Activated T-helper 2 cell treated with anti-CD3 and anti-CD28 coated beads, Interferon-gamma antibody, Interleukin-2, Interleukin-4, amounts not matched to agents 10 μg/mL and 5 μg/mL and 100 μg/mL, durations not matched to agents 14 hours and 24 hours and 36 hours (primary cell): ENCODE measurements around the gene SSX2IP. TPM values are rescaled to one million over a fixed set of nuclear protein-coding genes. Genes with fewer than 3 reads are reported as not detected.
A peak's percentile ranks its signal among the peaks of the same experiment; 100 is the strongest.
"Not testable (repeated sequence)": the region's sequence is repeated elsewhere in the genome, so short reads cannot be mapped to it uniquely, and the experiment has no call there.

Experiments
- DNase-seq: peaks from one replicate; pipeline ENCODE4 v3.0.0; 2021; ENCODE audit warnings: low spot score
- H3K27ac Mint-ChIP-seq: one replicate; pipeline ENCODE4 v1.8.0; 2021; ENCODE audit warnings: mixed read lengths
- H3K27me3 Mint-ChIP-seq: one replicate; pipeline ENCODE4 v1.8.0; 2021; ENCODE audit warnings: low read depth, mixed read lengths
- H3K36me3 Mint-ChIP-seq: one replicate; pipeline ENCODE4 v1.8.0; 2021; ENCODE audit warnings: low read depth, mixed read lengths
- H3K4me1 Mint-ChIP-seq: one replicate; pipeline ENCODE4 v1.8.0; 2021; ENCODE audit warnings: low read depth, mixed read lengths
- H3K4me3 Mint-ChIP-seq: one replicate; pipeline ENCODE4 v1.8.0; 2021; ENCODE audit warnings: low read depth, mild to moderate bottlenecking, moderate library complexity, mixed read lengths
- H3K9me3 Mint-ChIP-seq: one replicate; pipeline ENCODE4 v1.8.0; 2021; ENCODE audit warnings: mixed read lengths
- intact Hi-C: fragments of 100-400 bp; cut with micrococcal nuclease; formaldehyde crosslinking; loops from one replicate; pipeline ENCODE4 v1.15.1; 2023
- total RNA-seq: library from RNA; stranded (reverse); gene quantifications from 2 replicates; pipeline ENCODE4 v1.2.3, GENCODE V29; 2022

Gene SSX2IP, protein sequence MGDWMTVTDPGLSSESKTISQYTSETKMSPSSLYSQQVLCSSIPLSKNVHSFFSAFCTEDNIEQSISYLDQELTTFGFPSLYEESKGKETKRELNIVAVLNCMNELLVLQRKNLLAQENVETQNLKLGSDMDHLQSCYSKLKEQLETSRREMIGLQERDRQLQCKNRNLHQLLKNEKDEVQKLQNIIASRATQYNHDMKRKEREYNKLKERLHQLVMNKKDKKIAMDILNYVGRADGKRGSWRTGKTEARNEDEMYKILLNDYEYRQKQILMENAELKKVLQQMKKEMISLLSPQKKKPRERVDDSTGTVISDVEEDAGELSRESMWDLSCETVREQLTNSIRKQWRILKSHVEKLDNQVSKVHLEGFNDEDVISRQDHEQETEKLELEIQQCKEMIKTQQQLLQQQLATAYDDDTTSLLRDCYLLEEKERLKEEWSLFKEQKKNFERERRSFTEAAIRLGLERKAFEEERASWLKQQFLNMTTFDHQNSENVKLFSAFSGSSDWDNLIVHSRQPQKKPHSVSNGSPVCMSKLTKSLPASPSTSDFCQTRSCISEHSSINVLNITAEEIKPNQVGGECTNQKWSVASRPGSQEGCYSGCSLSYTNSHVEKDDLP
- 12.1 and 13.0 TPM in 2 replicates for total RNA-seq

DNA sequence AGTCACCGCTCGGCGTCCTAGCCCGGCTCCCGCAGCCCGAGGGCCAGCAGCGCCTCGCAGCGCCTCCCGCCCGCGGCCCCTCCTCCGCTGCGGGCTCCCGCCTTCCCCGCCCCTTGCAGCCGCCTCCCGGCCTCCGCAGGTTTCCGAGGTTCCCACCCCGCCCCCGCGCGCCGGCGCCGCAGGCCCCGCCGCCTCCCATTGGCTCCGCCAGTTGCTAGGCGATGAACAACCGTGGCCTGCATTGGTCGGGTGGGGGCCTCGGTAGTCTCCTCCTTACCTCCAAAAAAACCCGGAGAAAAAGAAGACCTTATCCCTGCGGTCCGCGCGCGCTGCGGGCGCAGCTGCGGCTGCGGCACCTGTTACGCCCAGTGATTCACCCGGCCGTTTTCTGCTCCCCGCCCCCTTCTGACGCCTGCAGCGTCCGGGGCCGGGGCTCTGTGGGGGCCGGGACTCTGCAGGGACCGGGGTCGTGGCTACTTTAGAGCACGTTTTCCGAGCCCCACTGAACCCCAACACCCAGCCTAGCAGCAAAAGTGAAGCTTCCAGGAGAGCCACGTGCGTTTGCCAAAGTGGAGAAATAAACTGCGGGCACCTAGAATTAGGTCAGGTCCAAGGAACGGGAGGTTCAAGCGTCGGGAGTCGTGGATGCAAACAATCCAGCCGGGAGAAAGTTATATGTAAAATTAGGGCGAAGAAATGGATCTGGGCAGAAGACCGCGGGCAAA, at the start of gene SSX2IP:
SSX2IP (minus strand) TSS at position 65 of the 725 bp plus-strand sequence. CDS start 19,242 bp downstream, outside the sequence.
- Mint-ChIP-seq H3K4me3 (peak within 1 kb of the TSS; percentile 94), H3K36me3 (peaks cover 3% of the 10 kb centered on the region), H3K27ac (peak within 1 kb of the TSS; percentile 94), H3K9me3 (no peaks in the 10 kb centered on the region), H3K27me3 (no peaks in the 10 kb centered on the region), H3K4me1 (peaks cover 46% of the 10 kb centered on the region)
- intact Hi-C loops: loop anchor here (1.0 to 10.0 kb wide), 4 partner anchors 52 to 584 kb away; partner anchors contain the start of genes BCL10 and CTBS
- DNase-seq: peak; percentile 98

DNA sequence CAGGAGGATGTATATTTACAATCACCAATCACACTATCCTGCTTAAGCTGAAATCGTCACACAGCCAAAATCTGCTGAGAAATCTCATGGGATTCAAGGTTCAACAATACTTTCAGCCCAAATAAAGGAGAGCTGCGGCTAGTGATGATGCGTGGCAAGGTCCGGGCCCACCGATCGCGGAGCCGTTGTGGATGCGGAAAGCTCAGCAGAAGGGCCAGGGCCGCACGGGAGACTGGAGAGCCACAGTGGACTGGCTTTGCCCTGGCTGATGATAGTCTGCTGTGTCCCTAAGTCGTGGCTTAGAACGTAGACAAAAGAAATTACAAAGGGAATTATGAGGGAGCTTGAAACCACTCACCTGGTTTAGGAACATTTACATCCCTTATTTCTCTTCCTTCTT, 48.0 kb upstream of the SSX2IP start:
- Mint-ChIP-seq H3K27me3 (peaks cover 10% of the 10 kb centered on the region), H3K27ac (no peak overlapping the region), H3K4me1 (peaks cover 9% of the 10 kb centered on the region), H3K9me3 (peaks cover 5% of the 10 kb centered on the region), H3K36me3 (no peaks in the 10 kb centered on the region), H3K4me3 (no peak overlapping the region)
- DNase-seq: no peak
- intact Hi-C loops: no loop called here

DNA sequence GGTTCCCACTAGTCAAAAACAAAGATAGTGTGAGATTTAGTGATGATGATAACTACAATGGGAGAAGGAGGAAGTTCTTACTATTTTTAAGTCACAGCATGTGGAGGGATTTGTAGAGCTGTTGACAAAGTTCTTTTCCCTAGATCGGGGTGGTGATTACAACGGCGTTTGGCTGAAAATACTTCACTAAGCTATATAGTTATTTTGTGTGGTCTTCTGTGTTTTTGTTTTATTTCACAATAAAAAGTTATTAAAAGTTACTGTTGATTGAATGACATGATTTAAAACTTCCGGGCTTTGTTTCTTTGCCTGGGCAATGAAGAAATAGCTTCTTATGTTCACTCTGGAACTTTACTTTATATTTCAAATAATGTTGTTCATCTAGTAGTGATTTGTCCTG, 47.3 kb upstream of the SSX2IP start:
- H3K4me1 Mint-ChIP-seq: peaks cover 5% of the 10 kb centered on the region

DNA sequence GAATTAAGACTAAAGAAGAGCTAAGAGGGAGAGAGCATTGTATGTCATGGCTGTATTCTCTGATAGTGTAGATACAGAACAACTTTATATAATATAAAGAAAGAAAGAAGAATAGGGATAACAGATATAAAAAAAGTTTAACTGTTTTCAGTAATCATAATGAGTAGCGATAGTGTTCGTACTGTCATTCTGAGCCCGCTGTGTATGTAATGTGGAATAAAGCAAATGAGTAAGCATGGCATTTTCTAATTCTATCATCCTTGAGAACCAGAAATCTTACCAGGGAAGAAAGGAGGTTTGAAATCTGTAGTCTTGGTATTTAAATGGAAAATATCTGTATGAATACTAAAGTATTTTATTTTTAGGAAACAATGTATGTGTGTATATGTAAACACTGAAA, 46.7 kb upstream of the SSX2IP start:
- Mint-ChIP-seq H3K36me3 (no peaks in the 10 kb centered on the region), H3K4me1 (no peaks in the 10 kb centered on the region), H3K27me3 (peaks cover 13% of the 10 kb centered on the region), H3K4me3 (no peak overlapping the region), H3K27ac (no peak overlapping the region), H3K9me3 (peaks cover 8% of the 10 kb centered on the region)
- no peak for DNase-seq
- intact Hi-C loops: no loop called here

More for the DNA sequence above, 47.3 kb upstream of the SSX2IP start:
- H3K36me3 Mint-ChIP-seq: no peaks in the 10 kb centered on the region
- H3K27ac Mint-ChIP-seq: no peak overlapping the region
- H3K27me3 Mint-ChIP-seq: peaks cover 10% of the 10 kb centered on the region
- DNase-seq: no peak
- intact Hi-C loops: no loop called here
- peaks cover 5% of the 10 kb centered on the region for H3K9me3 Mint-ChIP-seq
- no peak overlapping the region for H3K4me3 Mint-ChIP-seq

DNA sequence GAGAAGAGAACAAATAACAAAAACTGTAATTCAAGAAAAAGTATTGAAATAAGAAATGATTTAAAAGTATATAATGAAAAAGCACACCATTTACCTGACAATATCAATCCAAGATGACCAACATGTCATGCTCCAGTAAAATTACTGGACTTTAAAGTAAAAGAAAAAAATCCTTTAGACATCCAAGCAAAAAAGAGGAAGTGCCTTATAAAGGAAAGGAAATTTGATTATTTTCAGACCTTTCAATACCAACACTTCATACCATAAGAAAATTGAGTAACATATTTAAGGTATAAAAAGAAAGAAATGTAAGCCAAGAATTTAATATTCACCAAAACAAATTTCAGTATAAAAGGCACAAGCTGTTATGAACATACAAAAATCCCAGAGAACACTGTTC, 46.2 kb upstream of the SSX2IP start:
- intact Hi-C loops: no loop called here
- Mint-ChIP-seq H3K36me3 (no peaks in the 10 kb centered on the region), H3K4me1 (no peaks in the 10 kb centered on the region), H3K27me3 (peaks cover 16% of the 10 kb centered on the region), H3K9me3 (peaks cover 6% of the 10 kb centered on the region), H3K4me3 (no peak overlapping the region), H3K27ac (no peak overlapping the region)
- DNase-seq: no peak

DNA sequence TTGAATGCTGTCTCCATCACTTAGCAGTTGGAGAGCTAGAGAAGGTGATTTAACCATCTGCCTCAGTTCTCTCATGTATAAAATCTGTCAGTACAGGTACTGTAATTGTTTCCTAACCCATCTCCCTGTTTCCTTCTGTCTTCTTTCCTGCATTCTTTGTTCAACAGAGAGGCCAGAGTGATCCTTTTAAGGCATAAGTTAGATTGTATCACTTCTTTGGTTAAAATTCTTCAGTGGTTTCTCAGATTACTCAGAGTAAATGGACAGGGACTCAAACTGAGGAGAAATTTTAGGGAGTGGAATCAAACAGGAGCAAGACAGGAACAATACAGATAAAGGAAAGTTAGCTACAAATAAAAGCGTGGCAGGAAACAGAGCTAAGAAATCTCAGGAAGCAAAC, 45.2 kb upstream of the SSX2IP start:
- intact Hi-C loops: no loop called here
- Mint-ChIP-seq H3K4me1 (no peaks in the 10 kb centered on the region), H3K27ac (no peak overlapping the region), H3K27me3 (peaks cover 25% of the 10 kb centered on the region), H3K36me3 (no peaks in the 10 kb centered on the region), H3K9me3 (peaks cover 8% of the 10 kb centered on the region), H3K4me3 (no peak overlapping the region)
- no peak for DNase-seq

DNA sequence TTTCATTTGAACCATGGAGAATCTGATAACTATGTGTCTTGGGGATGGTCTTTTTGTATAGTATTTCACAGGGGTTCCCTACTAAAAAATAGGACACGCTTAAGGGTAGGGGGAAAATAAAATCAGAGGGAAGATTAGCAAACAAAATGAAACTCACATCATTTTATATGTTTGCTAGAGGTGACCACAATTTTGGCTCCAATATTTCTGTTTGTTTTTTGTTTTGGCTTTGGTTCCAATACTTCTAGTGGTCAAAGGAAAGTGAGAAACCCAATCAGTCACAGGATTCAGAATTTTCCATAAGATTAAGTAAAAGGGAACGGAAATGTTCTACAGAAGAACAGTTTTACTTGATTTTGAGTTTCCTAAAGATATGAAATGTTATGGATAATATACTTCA, 42.3 kb upstream of the SSX2IP start:
- Mint-ChIP-seq H3K4me1 (no peaks in the 10 kb centered on the region), H3K9me3 (peaks cover 8% of the 10 kb centered on the region), H3K27ac (no peak overlapping the region), H3K4me3 (no peak overlapping the region), H3K27me3 (peaks cover 45% of the 10 kb centered on the region), H3K36me3 (no peaks in the 10 kb centered on the region)
- intact Hi-C loops: no loop called here
- DNase-seq: no peak

DNA sequence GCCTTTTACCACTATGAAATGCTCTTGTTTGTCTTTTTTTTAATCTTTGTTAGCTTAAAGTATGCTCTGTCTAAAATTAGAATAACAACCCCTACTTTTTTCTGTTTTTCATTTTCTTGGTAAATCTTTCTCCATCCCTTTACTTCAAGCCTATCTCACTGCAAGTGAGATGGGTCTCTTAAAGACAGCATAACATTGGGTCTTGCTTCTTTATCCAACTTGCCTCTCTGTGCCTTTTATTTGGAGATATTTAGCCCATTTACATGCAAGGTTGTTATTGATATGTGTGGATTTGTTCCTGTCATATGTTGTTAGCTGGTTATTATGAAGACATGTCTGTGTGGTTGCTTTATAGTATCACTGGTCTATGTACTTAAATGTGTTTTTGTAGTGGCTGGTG, 41.3 kb upstream of the SSX2IP start:
- no peak overlapping the region for H3K27ac Mint-ChIP-seq
- no peaks in the 10 kb centered on the region for H3K4me1 Mint-ChIP-seq
- no peak overlapping the region for H3K4me3 Mint-ChIP-seq
- no peaks in the 10 kb centered on the region for H3K36me3 Mint-ChIP-seq
- H3K9me3 Mint-ChIP-seq: peaks cover 8% of the 10 kb centered on the region
- peaks cover 43% of the 10 kb centered on the region for H3K27me3 Mint-ChIP-seq
- intact Hi-C loops: no loop called here
- DNase-seq: no peak

DNA sequence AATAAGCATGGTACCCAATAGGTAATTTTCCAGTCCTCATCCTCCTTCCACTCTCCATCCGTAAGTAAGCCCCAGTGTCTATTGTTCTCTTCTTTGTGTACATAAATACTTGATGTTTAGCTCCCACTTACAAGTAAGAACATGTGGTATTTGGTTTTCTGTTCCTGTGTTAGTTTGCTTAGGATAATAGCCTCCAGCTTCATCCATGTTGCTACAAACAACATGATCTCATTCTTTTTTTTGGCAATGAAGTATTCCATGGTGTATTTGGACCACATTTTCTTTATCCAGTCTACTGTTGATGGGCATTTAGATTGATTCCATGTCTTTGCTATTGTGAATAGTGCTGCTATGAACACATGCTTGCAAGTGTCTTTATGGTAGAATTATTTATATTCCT, 37.5 kb upstream of the SSX2IP start:
- H3K27ac Mint-ChIP-seq, DNase-seq, H3K4me1 Mint-ChIP-seq, H3K9me3 Mint-ChIP-seq, H3K36me3 Mint-ChIP-seq, H3K4me3 Mint-ChIP-seq, intact Hi-C loops: not testable (repeated sequence)
- peaks cover 35% of the 10 kb centered on the region for H3K27me3 Mint-ChIP-seq

DNA sequence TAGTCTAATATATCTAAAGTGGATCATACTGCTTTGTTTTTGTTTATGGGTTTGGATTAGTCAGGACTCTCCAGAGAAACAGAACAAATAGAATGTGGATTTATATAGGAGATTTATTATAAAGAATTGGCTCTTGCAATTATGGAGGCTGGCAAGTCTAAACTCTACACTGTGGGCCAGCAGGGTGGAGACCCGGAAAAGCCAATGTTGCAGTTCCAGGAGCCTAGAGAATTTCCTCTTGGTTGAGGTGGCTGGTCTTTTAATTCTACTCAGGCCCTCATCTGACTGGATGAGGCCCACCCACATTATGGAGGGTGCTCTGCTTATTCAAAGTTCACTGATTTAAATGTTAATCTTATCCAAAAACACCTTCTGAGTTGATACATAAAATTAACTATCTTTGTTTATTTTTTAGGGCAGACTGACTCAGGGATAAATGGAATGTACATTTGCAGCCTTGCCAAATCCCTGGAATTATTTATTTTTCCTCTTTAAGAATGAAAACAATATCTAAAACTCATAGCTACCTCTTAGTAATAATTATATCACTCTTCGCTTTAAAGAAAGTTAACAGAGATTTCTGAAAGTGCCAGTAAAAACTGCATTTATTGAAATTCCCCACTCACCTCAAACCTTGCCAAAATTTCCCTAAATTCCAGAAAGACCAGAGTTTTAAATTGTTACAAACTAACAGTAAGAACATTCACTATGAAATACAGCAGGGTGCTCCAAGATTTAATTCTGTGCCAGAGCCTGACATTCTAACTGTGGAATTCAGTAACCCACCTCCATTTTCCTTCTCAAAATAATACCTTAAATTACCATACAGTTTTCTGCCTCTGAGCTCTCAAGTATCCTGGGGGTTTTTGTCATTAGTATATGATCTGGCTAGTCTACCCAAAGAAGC, 36.6 kb upstream of the SSX2IP start:
- Mint-ChIP-seq H3K27me3 (peaks cover 32% of the 10 kb centered on the region), H3K36me3 (no peaks in the 10 kb centered on the region), H3K9me3 (peaks cover 4% of the 10 kb centered on the region), H3K27ac (no peak overlapping the region), H3K4me1 (peaks cover 1% of the 10 kb centered on the region), H3K4me3 (no peak overlapping the region)
- no peak for DNase-seq
- intact Hi-C loops: no loop called here

DNA sequence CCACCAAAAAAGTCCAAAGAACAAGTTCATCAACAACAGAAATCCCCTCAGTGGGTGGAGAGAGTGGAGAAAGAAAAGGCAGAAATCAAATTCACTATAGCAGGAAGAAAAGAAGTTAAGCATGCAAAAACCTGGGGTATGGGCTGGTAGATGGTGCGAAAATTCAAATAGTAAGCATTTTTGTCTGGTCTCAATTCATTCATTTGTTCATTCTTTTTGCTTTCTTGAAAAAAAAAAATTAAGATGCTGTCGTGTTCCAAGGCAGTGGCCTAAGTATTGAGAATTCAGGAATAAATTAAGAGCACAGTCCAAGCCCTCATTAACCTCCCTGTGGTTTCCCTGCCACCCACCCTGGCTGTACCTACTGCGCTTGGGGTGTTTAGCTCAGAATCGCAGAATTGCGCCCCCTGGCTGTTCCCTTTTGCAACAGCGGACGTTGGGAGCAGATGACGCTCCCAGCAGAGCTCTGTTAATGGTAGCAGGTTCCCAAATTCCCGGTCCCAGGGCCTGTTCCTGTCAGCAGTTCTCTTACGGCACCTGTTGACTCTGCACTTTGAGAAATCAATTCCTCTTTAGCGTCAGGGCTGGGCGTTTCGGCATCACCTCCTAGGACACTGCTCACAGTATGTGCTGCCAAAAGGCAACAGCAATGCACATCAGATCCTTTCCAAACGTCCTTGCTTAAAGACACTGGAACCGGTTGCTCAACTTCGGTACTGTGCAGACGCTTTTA, 34.0 kb upstream of the SSX2IP start:
- DNase-seq: peak; percentile 16
- H3K36me3 Mint-ChIP-seq: no peaks in the 10 kb centered on the region
- H3K4me3 Mint-ChIP-seq: no peak overlapping the region
- peaks cover 15% of the 10 kb centered on the region for H3K4me1 Mint-ChIP-seq
- H3K27me3 Mint-ChIP-seq: peaks cover 15% of the 10 kb centered on the region
- no peaks in the 10 kb centered on the region for H3K9me3 Mint-ChIP-seq
- intact Hi-C loops: no loop called here
- no peak overlapping the region for H3K27ac Mint-ChIP-seq

DNA sequence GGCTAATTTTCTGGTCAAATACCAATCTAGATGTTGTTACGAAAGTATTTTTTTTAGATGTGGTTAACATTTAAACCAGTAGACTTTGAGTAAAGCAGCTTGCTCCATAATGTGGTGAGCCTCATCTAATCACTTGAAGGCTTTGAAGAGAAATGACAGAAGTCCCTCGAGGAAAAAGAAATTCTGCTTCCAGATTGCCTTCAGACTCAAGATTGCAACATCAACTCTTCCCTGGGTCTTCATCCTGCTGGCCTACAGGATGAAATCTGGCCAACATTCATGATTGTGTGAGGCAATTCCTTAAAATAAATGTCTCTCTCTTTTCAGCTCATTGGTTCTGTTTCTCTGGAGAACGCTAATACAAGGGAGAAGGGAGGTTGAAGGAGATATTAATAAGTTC, 32.5 kb upstream of the SSX2IP start:
- H3K27ac Mint-ChIP-seq: no peak overlapping the region
- intact Hi-C loops: no loop called here
- no peak overlapping the region for H3K4me3 Mint-ChIP-seq
- peaks cover 3% of the 10 kb centered on the region for H3K27me3 Mint-ChIP-seq
- H3K9me3 Mint-ChIP-seq: no peaks in the 10 kb centered on the region
- DNase-seq: no peak
- H3K4me1 Mint-ChIP-seq: peaks cover 15% of the 10 kb centered on the region
- no peaks in the 10 kb centered on the region for H3K36me3 Mint-ChIP-seq
